UCSD-AML1 (cell line): ENCODE results near the gene ZNF182.
"Not testable (repeated sequence)": the region's sequence is repeated elsewhere in the genome, so short reads cannot be mapped to it uniquely, and the experiment has no call there.

ENCODE experiments used
- DNase-seq: peaks from one replicate; lab custom pipeline; 2025; ENCODE audit not compliant: unreplicated experiment; lab: John Stamatoyannopoulos, UW

The ZNF182 gene

GRCh38 chrX:48003758-48004457, at the start of gene ZNF182:
Gene ZNF182, minus strand, starts transcription at chrX:48003989. Its CDS starts 1,380 bp downstream, at chrX:48002609.
- peak; percentile 91 for DNase-seq

DNA sequence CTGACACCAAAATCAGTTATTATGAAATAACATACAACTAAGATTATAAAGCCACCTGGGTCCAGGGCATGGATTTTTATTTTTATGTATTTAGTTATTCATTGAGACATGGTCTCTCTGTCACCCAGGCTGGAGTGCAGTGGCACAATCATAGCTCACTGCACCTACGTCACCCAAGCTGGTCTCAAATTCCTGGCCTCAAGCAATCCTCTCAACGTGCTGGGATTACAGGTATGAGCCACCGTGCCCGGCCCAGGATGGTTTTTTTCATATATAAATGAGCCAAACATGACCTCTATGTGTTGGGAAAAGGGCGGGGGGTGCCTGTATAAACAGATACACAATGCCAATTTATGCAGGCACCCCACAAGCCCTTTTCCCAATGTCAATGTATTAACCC, 43.1 kb upstream of the ZNF182 start:
- DNase-seq = no peak

GRCh38 chrX:48045410-48046311, 41.9 kb upstream of the ZNF182 start:
- no peak for DNase-seq

DNA sequence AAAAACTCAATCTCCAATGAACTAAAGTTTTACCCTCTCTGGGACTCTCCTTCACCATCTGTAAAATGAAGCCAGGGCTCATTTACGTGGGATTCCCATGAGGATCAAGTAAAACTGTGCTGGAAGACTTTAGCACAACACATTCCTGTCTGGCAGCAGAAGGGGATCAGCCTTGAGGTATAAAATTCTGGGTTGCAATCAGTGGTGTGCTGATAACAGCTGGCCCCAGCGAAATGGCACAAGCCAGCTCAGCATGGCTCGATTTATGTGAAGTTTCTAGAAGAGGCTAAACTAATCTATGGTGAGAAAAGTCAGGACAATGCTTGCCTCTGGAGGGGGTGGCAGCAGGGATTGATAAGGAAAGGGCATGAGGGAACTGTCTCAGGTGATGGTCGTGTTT, 39.3 kb upstream of the ZNF182 start:
- DNase-seq = no peak

GRCh38 chrX:48035891-48036290, 32.1 kb upstream of the ZNF182 start:
- DNase-seq = no peak

GRCh38 chrX:48030641-48031173, 26.9 kb upstream of the ZNF182 start:
- DNase-seq = not testable (repeated sequence)

DNA sequence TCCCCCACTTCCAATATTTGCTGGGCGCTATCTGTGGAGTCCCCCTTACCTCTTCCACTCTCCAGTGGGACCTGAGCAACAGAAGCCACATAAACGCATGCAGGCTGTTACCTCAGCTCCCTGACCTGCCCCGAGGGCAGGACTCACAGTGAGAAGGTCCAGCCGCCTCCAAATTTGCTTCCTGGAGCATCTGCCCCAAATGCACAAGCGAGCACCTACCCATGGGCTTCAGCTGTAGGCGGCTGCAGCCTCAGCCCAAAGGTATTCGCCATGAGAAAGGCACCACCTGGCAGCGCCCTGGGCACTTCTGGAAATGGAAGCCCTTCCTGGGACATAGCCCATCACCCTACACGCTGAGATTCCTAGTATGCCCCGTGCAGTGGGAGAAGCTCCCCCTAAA, 26.4 kb upstream of the ZNF182 start:
- DNase-seq = no peak

GRCh38 chrX:48028091-48028490, 24.3 kb upstream of the ZNF182 start:
- DNase-seq = no peak

GRCh38 chrX:48027545-48027944, 23.8 kb upstream of the ZNF182 start:
- not testable (repeated sequence) for DNase-seq

- DNase-seq = peak; percentile 28
These were observed 21.8 kb upstream of the ZNF182 start for GRCh38 chrX:48025561-48025960.

DNA sequence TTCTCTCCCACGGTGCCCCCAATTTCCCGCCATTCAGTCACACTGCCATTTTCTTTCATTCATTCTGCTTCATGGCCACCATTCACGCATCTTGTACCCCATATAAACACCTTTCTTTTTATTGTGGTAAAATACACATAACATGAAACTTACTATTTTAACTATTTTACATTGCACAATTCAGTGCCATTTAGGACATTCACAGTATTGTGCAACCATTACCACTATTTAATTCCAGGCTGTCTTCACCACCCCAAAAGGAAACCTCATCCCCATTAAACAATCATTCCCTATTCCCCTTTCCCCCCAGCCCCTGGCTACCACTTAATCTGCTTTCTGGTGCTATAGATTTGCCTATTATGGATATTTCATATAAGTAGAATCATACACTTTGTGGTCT, 18.9 kb upstream of the ZNF182 start:
- DNase-seq = no peak

DNA sequence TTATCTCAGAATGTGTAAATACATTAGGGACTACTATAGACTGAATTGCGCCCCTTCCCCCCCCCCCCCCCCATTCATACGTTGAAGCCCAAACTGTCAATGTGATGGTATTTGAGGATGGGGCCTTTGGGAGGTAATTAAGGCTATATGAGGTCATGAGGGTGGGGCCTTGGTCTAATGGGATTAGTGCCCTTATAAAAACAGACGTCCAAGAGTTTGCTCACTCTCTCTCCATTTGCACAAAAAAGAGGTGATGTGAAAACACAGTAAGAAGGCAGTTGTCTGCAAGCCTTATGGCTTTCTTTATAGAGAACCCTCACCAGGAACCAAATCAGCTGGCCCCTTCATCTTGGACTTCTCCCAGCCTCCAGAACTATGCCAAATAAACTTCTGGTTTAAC, 18.3 kb upstream of the ZNF182 start:
- DNase-seq = no peak

- DNase-seq = no peak
These were observed 17.5 kb upstream of the ZNF182 start for GRCh38 chrX:48021026-48021900.

- not testable (repeated sequence) for DNase-seq
These were observed 16.7 kb upstream of the ZNF182 start for GRCh38 chrX:48020472-48020871.

DNA sequence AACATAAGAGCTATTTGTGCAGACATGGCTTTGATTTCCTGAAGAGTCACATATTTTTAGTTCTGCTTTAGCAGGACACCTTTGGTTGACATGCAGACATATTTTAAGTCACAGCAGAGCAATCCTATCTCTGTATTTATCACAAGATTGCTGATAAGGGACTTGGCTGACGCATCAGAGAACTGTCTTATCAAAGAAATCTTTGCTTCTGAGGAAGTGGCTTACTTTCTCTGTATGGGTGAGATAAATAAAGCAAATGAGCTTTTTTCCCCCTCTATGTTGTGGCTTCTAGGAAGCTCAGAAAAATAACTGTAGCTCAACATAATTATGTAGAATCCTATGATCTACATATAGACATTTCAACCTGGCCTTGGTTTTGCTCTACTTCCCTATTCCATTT, 16.1 kb upstream of the ZNF182 start:
- not testable (repeated sequence) for DNase-seq

DNA sequence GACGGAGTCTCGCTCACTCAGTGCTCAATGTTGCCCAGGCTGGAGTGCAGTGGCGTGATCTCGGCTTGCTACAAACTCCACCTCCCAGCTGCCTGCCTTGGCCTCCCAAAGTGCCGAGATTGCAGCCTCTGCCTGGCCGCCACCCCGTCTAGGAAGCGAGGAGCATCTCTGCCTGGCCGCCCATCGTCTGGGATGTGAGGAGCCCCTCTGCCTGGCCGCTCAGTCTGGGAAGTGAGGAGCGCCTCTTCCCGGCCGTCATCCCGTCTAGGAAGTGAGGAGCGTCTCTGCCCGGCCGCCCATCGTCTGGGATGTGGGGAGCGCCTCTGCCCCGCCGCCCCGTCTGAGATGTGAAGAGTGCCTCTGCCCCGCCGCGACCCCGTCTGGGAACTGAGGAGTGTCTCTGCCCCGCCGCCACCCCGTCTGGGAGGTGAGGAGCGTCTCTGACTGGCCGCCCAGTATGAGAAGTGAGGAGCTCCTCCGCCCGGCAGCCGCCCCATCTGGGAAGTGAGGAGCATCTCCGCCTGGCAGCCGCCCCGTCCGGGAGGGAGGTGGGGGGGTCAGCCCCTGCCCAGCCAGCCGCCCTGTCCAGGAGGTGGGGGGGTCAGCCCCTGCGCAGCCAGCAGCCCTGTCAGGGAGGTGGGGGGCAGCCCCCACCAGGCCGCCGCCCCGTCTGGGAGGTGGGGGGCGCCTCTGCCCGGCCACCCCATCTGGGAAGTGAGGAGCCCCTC, 13.0 kb upstream of the ZNF182 start:
- not testable (repeated sequence) for DNase-seq

GRCh38 chrX:48009445-48009960, 5.7 kb upstream of the ZNF182 start:
- not testable (repeated sequence) for DNase-seq

DNA sequence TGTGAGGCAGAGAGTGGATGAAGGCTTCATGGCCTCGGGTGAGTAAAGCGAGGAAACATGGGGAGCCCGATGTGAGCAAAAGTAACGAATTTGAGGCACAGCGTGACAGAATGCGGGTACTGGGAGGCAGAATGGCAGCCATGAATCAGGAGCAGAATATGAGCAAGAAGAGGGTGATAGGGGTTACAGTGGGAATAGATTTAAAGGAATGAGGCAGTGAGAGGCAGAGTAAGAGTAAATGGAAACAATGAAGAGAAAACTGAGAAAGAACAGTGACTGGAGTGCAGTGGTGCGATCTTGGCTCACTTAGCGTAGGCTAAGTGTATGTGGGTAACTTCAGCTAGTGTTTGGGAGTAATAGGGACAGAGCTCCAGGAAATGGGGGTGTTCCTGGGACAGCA, 2.9 kb upstream of the ZNF182 start, which contains the start of gene SPACA5:
TSS of gene SPACA5 (plus strand) at position 301 of the 400 bp plus-strand sequence. CDS start 815 bp downstream, outside the sequence.
- not testable (repeated sequence) for DNase-seq

DNA sequence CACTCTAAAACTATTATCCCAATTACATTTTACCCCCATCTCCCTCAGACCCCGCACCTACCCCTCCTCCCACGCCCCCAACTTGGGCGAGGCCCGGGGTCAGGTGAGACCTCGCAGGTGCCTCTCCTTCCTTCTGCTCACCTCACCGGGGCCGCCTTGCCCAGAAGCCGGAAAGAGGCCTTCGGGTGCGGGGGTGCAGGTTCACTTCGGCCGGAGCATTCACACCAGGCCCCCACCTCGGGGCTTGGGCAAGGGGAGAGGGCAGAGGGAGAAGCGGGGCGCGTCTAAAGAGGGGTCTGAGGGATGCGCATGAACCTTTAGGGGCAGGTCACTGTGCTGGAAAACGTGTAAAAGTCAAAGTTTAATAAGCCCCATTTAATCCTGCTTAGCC, 427 bp downstream of the ZNF182 start:
- no peak for DNase-seq

GRCh38 chrX:48002929-48003328, 860 bp downstream of the ZNF182 start:
- DNase-seq = no peak
